Transverse colon (tissue), 4 donors: ENCODE results near the gene LAMA2.

Source experiments
- EP300 ChIP-seq: sonication (generic); formaldehyde crosslinking; IDR thresholded peaks from one replicate; pipeline ENCODE4 v1.6.1; 2017; ENCODE audit warnings: antibody characterized with exemption, low read depth
- POLR2A ChIP-seq: fragments of 450-650 bp; IDR thresholded peaks from one replicate; pipeline ENCODE4 v1.6.1; 2016; ENCODE audit warnings: antibody characterized with exemption, mild to moderate bottlenecking, moderate library complexity
- POLR2AphosphoS5 ChIP-seq, 3 donors: sonication (generic); formaldehyde crosslinking; IDR thresholded peaks; one replicate each; pipeline ENCODE4 v1.6.1; 2016; ENCODE audit warnings: antibody characterized with exemption in 3 of 3
- TF ChIP-seq, protein P1 (sequence below), 5 experiments: fragments of 200-600 bp in 3 of 5; fragments of 450-650 bp in 2 of 5; sonication (generic) in 3 of 5; IDR thresholded peaks; 1 replicate in 2 of 5; 2 replicates in 3 of 5; pipeline ENCODE4 v1.5.1; 2016 to 2017; ENCODE audit warnings: antibody characterized with exemption in 5 of 5, inconsistent platforms in 3 of 5, mild to moderate bottlenecking in 2 of 5, moderate library complexity in 1 of 5

- TF ChIP-seq POLR2A (no peak), POLR2AphosphoS5 (IDR thresholded peaks at IDR 0.05) (no peak), EP300 (no peak)
- TF ChIP-seq, protein P1, sequence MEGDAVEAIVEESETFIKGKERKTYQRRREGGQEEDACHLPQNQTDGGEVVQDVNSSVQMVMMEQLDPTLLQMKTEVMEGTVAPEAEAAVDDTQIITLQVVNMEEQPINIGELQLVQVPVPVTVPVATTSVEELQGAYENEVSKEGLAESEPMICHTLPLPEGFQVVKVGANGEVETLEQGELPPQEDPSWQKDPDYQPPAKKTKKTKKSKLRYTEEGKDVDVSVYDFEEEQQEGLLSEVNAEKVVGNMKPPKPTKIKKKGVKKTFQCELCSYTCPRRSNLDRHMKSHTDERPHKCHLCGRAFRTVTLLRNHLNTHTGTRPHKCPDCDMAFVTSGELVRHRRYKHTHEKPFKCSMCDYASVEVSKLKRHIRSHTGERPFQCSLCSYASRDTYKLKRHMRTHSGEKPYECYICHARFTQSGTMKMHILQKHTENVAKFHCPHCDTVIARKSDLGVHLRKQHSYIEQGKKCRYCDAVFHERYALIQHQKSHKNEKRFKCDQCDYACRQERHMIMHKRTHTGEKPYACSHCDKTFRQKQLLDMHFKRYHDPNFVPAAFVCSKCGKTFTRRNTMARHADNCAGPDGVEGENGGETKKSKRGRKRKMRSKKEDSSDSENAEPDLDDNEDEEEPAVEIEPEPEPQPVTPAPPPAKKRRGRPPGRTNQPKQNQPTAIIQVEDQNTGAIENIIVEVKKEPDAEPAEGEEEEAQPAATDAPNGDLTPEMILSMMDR (IDR thresholded peaks at IDR 0.05), result no peak
Measured at GRCh38 chr6:129525055-129525454, 642.1 kb downstream of the LAMA2 start.
